Stimulated activated CD8-positive, alpha-beta memory T cell treated with anti-CD3 and anti-CD28 coated beads, Interleukin-12 subunit alpha, Interleukin-12 subunit beta, amount 100 ng/mL, for 24 hours (primary cell): ENCODE measurements around the gene KCNJ9.

Experiments used
- DNase-seq: peaks from one replicate; pipeline ENCODE4 v3.0.0-alpha.2; 2020; ENCODE audit errors: extremely low read depth

KCNJ9 gene

GRCh38 chr1:160087118-160087662 lies 5.9 kb downstream of the KCNJ9 start:
- DNase-seq: no peak

GRCh38 chr1:160089883-160090282 lies 8.5 kb downstream of the KCNJ9 start:
- DNase-seq: no peak

- DNase-seq: no peak
Observed at GRCh38 chr1:160090760-160091159, 9.4 kb downstream of the KCNJ9 start.

- no peak for DNase-seq
Observed at GRCh38 chr1:160091666-160092223, 10.4 kb downstream of the KCNJ9 start.

- DNase-seq: no peak
Observed at GRCh38 chr1:160092366-160093068, 11.2 kb downstream of the KCNJ9 start.

GRCh38 chr1:160093069-160093395 lies 11.7 kb downstream of the KCNJ9 start:
- DNase-seq: no peak

GRCh38 chr1:160093624-160094290 lies 12.4 kb downstream of the KCNJ9 start:
- no peak for DNase-seq

GRCh38 chr1:160094291-160094625 lies 12.9 kb downstream of the KCNJ9 start:
- DNase-seq: no peak

GRCh38 chr1:160094806-160095205 lies 13.5 kb downstream of the KCNJ9 start:
- DNase-seq: no peak

- DNase-seq: no peak
Observed at GRCh38 chr1:160095382-160096105, 14.2 kb downstream of the KCNJ9 start.

- no peak for DNase-seq
Observed at GRCh38 chr1:160096274-160097116, 15.2 kb downstream of the KCNJ9 start.

GRCh38 chr1:160097151-160097910 lies 16.0 kb downstream of the KCNJ9 start:
- no peak for DNase-seq

GRCh38 chr1:160097911-160098851 lies 16.8 kb downstream of the KCNJ9 start, which contains the start of gene IGSF8:
IGSF8 (minus strand) TSS chr1:160098619; CDS start chr1:160098472, 147 bp downstream.
- DNase-seq: peak; percentile 83

GRCh38 chr1:160098852-160099561 lies 17.7 kb downstream of the KCNJ9 start:
- peak; percentile 93 for DNase-seq

- DNase-seq: no peak
Observed at GRCh38 chr1:160099716-160100375, 18.5 kb downstream of the KCNJ9 start.

GRCh38 chr1:160101037-160101716 lies 19.8 kb downstream of the KCNJ9 start:
- peak; percentile 39 for DNase-seq

- DNase-seq: no peak
Observed at GRCh38 chr1:160101717-160102522, 20.6 kb downstream of the KCNJ9 start.
